Stimulated activated CD8-positive, alpha-beta memory T cell treated with anti-CD3 and anti-CD28 coated beads, Interleukin-15, amount 100 ng/mL, for 48 hours (primary cell): ENCODE data around the gene LIMS1.

Experiments
- DNase-seq, 2 donors: peaks; one replicate each; pipeline ENCODE4 v3.0.0-alpha.2; 2020; ENCODE audit warnings: low read depth in 2 of 2

The LIMS1 gene

GRCh38 chr2:108614659-108615058 is 80.4 kb downstream of the LIMS1 start:
- DNase-seq = no peak

- no peak for DNase-seq
Measured at GRCh38 chr2:108615480-108616090, 81.3 kb downstream of the LIMS1 start.

- DNase-seq = no peak
Measured at GRCh38 chr2:108616318-108616717, 82.0 kb downstream of the LIMS1 start.

GRCh38 chr2:108616751-108617161 is 82.5 kb downstream of the LIMS1 start:
- DNase-seq = no peak

- DNase-seq = no peak
Measured at GRCh38 chr2:108617617-108618016, 83.3 kb downstream of the LIMS1 start.

GRCh38 chr2:108619925-108620620 is 85.8 kb downstream of the LIMS1 start:
- no peak for DNase-seq

GRCh38 chr2:108620656-108621055 is 86.4 kb downstream of the LIMS1 start:
- no peak for DNase-seq

- peak; percentile 61 to 63 for DNase-seq
Measured at GRCh38 chr2:108621087-108621559, 86.9 kb downstream of the LIMS1 start.

- no peak for DNase-seq
Measured at GRCh38 chr2:108621687-108622681, 87.7 kb downstream of the LIMS1 start.

GRCh38 chr2:108623616-108624015 is 89.3 kb downstream of the LIMS1 start:
- no peak for DNase-seq

GRCh38 chr2:108625186-108625827 is 91.0 kb downstream of the LIMS1 start:
- no peak for DNase-seq

- DNase-seq = no peak
Measured at GRCh38 chr2:108625828-108626195, 91.5 kb downstream of the LIMS1 start.

- no peak for DNase-seq
Measured at GRCh38 chr2:108626995-108627394, 92.7 kb downstream of the LIMS1 start.

GRCh38 chr2:108627911-108628567 is 93.8 kb downstream of the LIMS1 start:
- DNase-seq = no peak

- DNase-seq = no peak
Measured at GRCh38 chr2:108628936-108629335, 94.7 kb downstream of the LIMS1 start.

GRCh38 chr2:108629417-108629816 is 95.1 kb downstream of the LIMS1 start:
- DNase-seq = no peak

- DNase-seq = no peak
Measured at GRCh38 chr2:108630567-108631405, 96.5 kb downstream of the LIMS1 start.

GRCh38 chr2:108632332-108633160 is 98.3 kb downstream of the LIMS1 start:
- no peak for DNase-seq

GRCh38 chr2:108633409-108633808 is 99.1 kb downstream of the LIMS1 start:
- DNase-seq = no peak
